MCF 10A (cell line): Measurements from ENCODE around the gene RIPK4. TPM values are rescaled to one million over a fixed set of nuclear protein-coding genes. Genes with fewer than 3 reads are reported as not detected.
"Not testable (repeated sequence)": the region's sequence is repeated elsewhere in the genome, so short reads cannot be mapped to it uniquely, and the experiment has no call there.

Experiments
- BruUV-seq: library from RNA; stranded (reverse); fragments of 400-500 nt; replicated peaks from 2 replicates; lab custom pipeline; 2021; lab: Mats Ljungman, UMichigan
- CTCF ChIA-PET: fragments of 300-600 bp; sonication (Branson Sonifier 250); formaldehyde crosslinking; extraction: SDS; loops from one replicate; lab custom pipeline; 2021; ENCODE audit warnings: antibody characterized with exemption, inconsistent platforms; lab: Yijun Ruan, JAX
- POLR2A ChIA-PET: fragments of 300-600, 350-650 bp; sonication (Branson Sonifier 250); formaldehyde crosslinking; extraction: SDS; loops from one replicate; lab custom pipeline; 2020; ENCODE audit warnings: antibody characterized with exemption, inconsistent platforms; lab: Yijun Ruan, JAX
- DNase-seq: peaks from one replicate; pipeline ENCODE4 v3.0.0-alpha.2; 2018; ENCODE audit not compliant: unreplicated experiment
- H3K27ac Mint-ChIP-seq: one replicate; pipeline ENCODE4 v1.8.0; 2022; ENCODE audit warnings: mild to moderate bottlenecking, low read depth, mixed read lengths; ENCODE audit not compliant: unreplicated experiment
- H3K27me3 Mint-ChIP-seq: one replicate; pipeline ENCODE4 v1.8.0; 2022; ENCODE audit warnings: mixed read lengths; ENCODE audit not compliant: insufficient read depth, unreplicated experiment
- H3K36me3 Mint-ChIP-seq: one replicate; pipeline ENCODE4 v1.8.0; 2022; ENCODE audit warnings: mild to moderate bottlenecking, moderate library complexity, mixed read lengths; ENCODE audit not compliant: insufficient read depth, unreplicated experiment
- H3K4me1 Mint-ChIP-seq: one replicate; pipeline ENCODE4 v1.8.0; 2022; ENCODE audit warnings: mixed read lengths; ENCODE audit not compliant: insufficient read depth, unreplicated experiment
- H3K4me3 Mint-ChIP-seq: one replicate; pipeline ENCODE4 v1.8.0; 2022; ENCODE audit warnings: mild to moderate bottlenecking, moderate library complexity, mixed read lengths; ENCODE audit not compliant: unreplicated experiment
- H3K9me3 Mint-ChIP-seq: one replicate; pipeline ENCODE4 v1.8.0; 2022; ENCODE audit warnings: mixed read lengths; ENCODE audit not compliant: unreplicated experiment
- CTCF ChIP-seq: fragments of 200-600 bp; IDR thresholded peaks from one replicate; pipeline ENCODE4 v1.8.0; 2022; ENCODE audit warnings: antibody characterized with exemption, mild to moderate bottlenecking; ENCODE audit not compliant: unreplicated experiment
- intact Hi-C: fragments of 100-400 bp; cut with micrococcal nuclease; formaldehyde crosslinking; loops from 2 replicates; pipeline ENCODE4 v1.14.1; 2022
- total RNA-seq: library from RNA; stranded (reverse); gene quantifications from 2 replicates; pipeline ENCODE4 v1.2.3, GENCODE V29; 2022

The RIPK4 gene
- total RNA-seq, 1 experiment from 2014 or later = 22.3 TPM

GRCh38 chr21:41792711-41793110, 25.9 kb upstream of the RIPK4 start:
- no TSS peak for BruUV-seq
- no peak for DNase-seq
- Mint-ChIP-seq H3K36me3 (no peaks in the 10 kb centered on the region), H3K27ac (no peak overlapping the region), H3K9me3 (peaks cover 20% of the 10 kb centered on the region), H3K27me3 (no peaks in the 10 kb centered on the region), H3K4me3 (no peak overlapping the region), H3K4me1 (no peaks in the 10 kb centered on the region)
- TF ChIP-seq CTCF = no peak
- intact Hi-C loops = no loop called here
- POLR2A ChIA-PET = no interaction called here
- CTCF ChIA-PET = interaction anchor here (0.9 to 1.7 kb wide), 5 partner anchors 24 to 510 kb away, joined by 3 to 5 read pairs (median 4); no protein-coding TSS in a partner anchor

GRCh38 chr21:41786509-41786987, 19.7 kb upstream of the RIPK4 start:
- Mint-ChIP-seq H3K36me3 (no peaks in the 10 kb centered on the region), H3K27ac (peak overlapping the region; percentile 37), H3K9me3 (no peaks in the 10 kb centered on the region), H3K4me3 (peak overlapping the region; percentile 58), H3K27me3 (no peaks in the 10 kb centered on the region), H3K4me1 (peaks cover 26% of the 10 kb centered on the region)
- BruUV-seq = no TSS peak
- POLR2A ChIA-PET = interaction anchor here (0.7 to 9.7 kb wide), 16 partner anchors 9 to 735 kb away, joined by 3 to 136 read pairs (median 5); partner anchors contain the start of gene RIPK4
- intact Hi-C loops = no loop called here
- no peak for TF ChIP-seq CTCF
- peak; percentile 95 for DNase-seq
- CTCF ChIA-PET = interaction anchor here (0.6 to 1.4 kb wide), 14 partner anchors 8 to 174 kb away, joined by 3 to 8 read pairs (median 4); no protein-coding TSS in a partner anchor

- POLR2A ChIA-PET = interaction anchor here (0.7 to 9.7 kb wide), 6 partner anchors 19 to 435 kb away, joined by 3 to 136 read pairs (median 8); partner anchors contain the start of gene RIPK4
- H3K9me3 Mint-ChIP-seq, intact Hi-C loops, H3K27ac Mint-ChIP-seq, DNase-seq, H3K36me3 Mint-ChIP-seq, H3K27me3 Mint-ChIP-seq, H3K4me3 Mint-ChIP-seq, BruUV-seq: not testable (repeated sequence)
- CTCF ChIA-PET = interaction anchor here (0.6 to 2.0 kb wide), 5 partner anchors 21 to 333 kb away, joined by 3 to 6 read pairs (median 3); no protein-coding TSS in a partner anchor
- peaks cover 29% of the 10 kb centered on the region for H3K4me1 Mint-ChIP-seq
Observed at GRCh38 chr21:41785262-41785661, 18.4 kb upstream of the RIPK4 start.

GRCh38 chr21:41784456-41785102, 17.7 kb upstream of the RIPK4 start:
- BruUV-seq = no TSS peak
- POLR2A ChIA-PET = interaction anchor here (0.6 to 9.7 kb wide), 14 partner anchors 19 to 435 kb away, joined by 3 to 136 read pairs (median 6); partner anchors contain the start of genes RIPK4 and ZBTB21
- Mint-ChIP-seq H3K27ac (no peak overlapping the region), H3K4me1 (peaks cover 29% of the 10 kb centered on the region), H3K36me3 (no peaks in the 10 kb centered on the region), H3K27me3 (no peaks in the 10 kb centered on the region), H3K4me3 (no peak overlapping the region), H3K9me3 (no peaks in the 10 kb centered on the region)
- intact Hi-C loops = no loop called here
- CTCF ChIA-PET = interaction anchor here (0.5 to 2.1 kb wide), 9 partner anchors 21 to 176 kb away, joined by 3 to 12 read pairs (median 3); no protein-coding TSS in a partner anchor
- TF ChIP-seq CTCF = no peak
- no peak for DNase-seq
